Measurements from ENCODE around the gene NUDT2.

NUDT2 gene

GRCh38 chr9:34370335-34370969, 41.1 kb downstream of the NUDT2 start:
- no peak overlapping the region for H3K27ac ChIP-seq (ENCODE audit: extremely low read depth, low read depth, low read length)
- H3K4me1 ChIP-seq (ENCODE audit: control insufficient read depth, insufficient read depth, low read length) = no peaks in the 10 kb centered on the region; the same call in 1 of the 2 replicates
- peaks cover 0 to 36% of the 10 kb centered on the region in 2 experiments; a peak in 1 of 3 replicates for H3K36me3 ChIP-seq (ENCODE audit: control insufficient read depth in 2 of 2, insufficient read depth in 1 of 2, low read length in 2 of 2)
- no peaks in the 10 kb centered on the region for H3K9me3 ChIP-seq (ENCODE audit: control insufficient read depth, insufficient read depth, low read depth, low read length)
- no peak overlapping the region for H3K4me3 ChIP-seq (ENCODE audit: low read depth, low read length)
- TF ChIP-seq ZNF580 (tag by site-specific recombination; IDR thresholded peaks at IDR 0.05) = no peak
- no peak for TF ChIP-seq ZSCAN18 (tag by site-specific recombination; IDR thresholded peaks at IDR 0.05)
- TF ChIP-seq ZNF626 (tag by site-specific recombination; IDR thresholded peaks at IDR 0.05) = no peak
- no peak for TF ChIP-seq ZNF791 (tag by site-specific recombination; IDR thresholded peaks at IDR 0.05)
- TF ChIP-seq ZBTB8A (tag by site-specific recombination; IDR thresholded peaks at IDR 0.05) = no peak
- ChIA-PET CTCF (no interaction called here), POLR2A (interaction anchor here (0.6 kb wide), 1 partner anchor 11 kb away, joined by 3 read pairs; no protein-coding TSS in a partner anchor)

GRCh38 chr9:34370970-34371880, 41.9 kb downstream of the NUDT2 start:
- no peak for TF ChIP-seq ZNF175 (tag by site-specific recombination; IDR thresholded peaks at IDR 0.05)
- Histone ChIP-seq H3K4me3 (ENCODE audit: low read depth, low read length) (no peak overlapping the region), H3K9me3 (ENCODE audit: control insufficient read depth, insufficient read depth, low read depth, low read length) (no peaks in the 10 kb centered on the region), H3K27ac (ENCODE audit: extremely low read depth, low read depth, low read length) (no peak overlapping the region), H3K36me3 (ENCODE audit: control insufficient read depth in 2 of 2, insufficient read depth in 1 of 2, low read length in 2 of 2) (peaks cover 0 to 36% of the 10 kb centered on the region in 2 experiments; a peak in 1 of 3 replicates), H3K4me1 (ENCODE audit: control insufficient read depth, insufficient read depth, low read length) (no peaks in the 10 kb centered on the region; the same call in none of the 2 replicates)
- CTCF ChIA-PET = interaction anchor here (1.0 kb wide), 1 partner anchor 176 kb away, joined by 3 read pairs; no protein-coding TSS in a partner anchor
- POLR2A ChIA-PET = no interaction called here

DNA sequence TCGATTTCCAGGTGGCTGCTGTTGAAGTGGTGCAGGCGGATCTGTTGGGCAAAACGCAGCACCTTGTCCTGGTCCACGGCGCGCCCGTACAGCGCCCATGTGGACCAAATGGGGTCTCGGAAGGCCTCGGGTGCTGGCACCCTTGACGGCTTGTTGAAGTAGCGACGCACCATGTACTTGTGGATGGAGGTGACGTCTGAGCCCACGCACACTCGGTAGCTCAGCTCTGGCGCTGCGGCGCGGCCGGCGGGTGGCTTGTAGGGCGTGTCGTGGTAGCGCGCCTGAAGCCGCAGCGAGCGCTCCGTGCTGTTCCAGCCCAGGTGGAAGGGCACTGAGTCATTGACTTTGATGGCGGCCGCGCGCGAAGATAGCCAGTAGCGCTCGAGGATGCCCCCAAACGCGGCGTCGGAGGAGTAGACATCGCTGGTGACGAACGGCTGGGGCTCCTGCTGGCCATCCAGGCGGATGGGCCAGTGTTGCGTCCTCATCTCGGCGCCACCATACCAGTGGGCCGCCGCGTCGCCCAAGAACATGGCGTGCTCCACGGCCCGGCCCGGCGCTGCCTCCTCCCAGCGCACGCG, 42.6 kb downstream of the NUDT2 start:
- no peak overlapping the region for H3K4me3 ChIP-seq (ENCODE audit: low read depth, low read length)
- POLR2A ChIA-PET = no interaction called here
- CTCF ChIA-PET = interaction anchor here (1.0 to 10.7 kb wide), 2 partner anchors 39 to 175 kb away, joined by 3 to 172 read pairs; no protein-coding TSS in a partner anchor
- TF ChIP-seq ZNF202 (tag by site-specific recombination; IDR thresholded peaks at IDR 0.05; ENCODE audit: borderline replicate concordance) = no peak
- H3K9me3 ChIP-seq (ENCODE audit: control insufficient read depth, insufficient read depth, low read depth, low read length) = no peaks in the 10 kb centered on the region
- no peaks in the 10 kb centered on the region; the same call in none of the 2 replicates for H3K4me1 ChIP-seq (ENCODE audit: control insufficient read depth, insufficient read depth, low read length)
- H3K36me3 ChIP-seq (ENCODE audit: control insufficient read depth in 2 of 2, insufficient read depth in 1 of 2, low read length in 2 of 2) = peaks cover 0 to 36% of the 10 kb centered on the region in 2 experiments; a peak in 1 of 3 replicates
- H3K27ac ChIP-seq (ENCODE audit: extremely low read depth, low read depth, low read length) = no peak overlapping the region

DNA sequence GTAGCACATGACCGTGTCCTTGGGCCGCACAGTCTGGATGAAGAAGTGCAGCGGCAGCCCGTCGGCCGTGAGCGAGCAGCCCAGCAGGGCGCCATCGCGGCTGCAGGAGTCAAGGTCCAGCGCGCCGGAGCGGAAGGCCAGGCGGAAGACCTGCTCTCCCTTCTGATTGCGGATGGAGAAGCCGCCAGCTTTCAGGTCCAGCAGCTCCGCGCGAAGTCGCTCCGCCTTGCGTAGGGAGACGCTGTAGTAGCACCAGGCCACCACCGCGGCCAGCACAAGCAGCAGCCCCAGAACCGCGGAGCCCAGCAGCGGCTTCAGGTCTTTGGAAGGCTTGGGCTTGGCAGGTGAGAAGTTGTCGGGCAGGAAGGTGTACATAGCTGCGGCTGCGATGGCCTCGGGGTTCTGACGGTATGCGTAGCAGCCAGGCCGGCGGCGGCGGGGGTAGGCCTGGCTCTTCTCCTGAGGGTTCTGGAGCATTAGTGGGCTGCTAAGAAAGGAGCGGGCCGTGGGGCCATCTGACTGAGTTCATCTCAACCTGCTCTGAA, 43.2 kb downstream of the NUDT2 start:
- Histone ChIP-seq H3K9me3 (ENCODE audit: control insufficient read depth, insufficient read depth, low read depth, low read length) (no peaks in the 10 kb centered on the region), H3K27ac (ENCODE audit: extremely low read depth, low read depth, low read length) (no peak overlapping the region), H3K36me3 (ENCODE audit: control insufficient read depth in 2 of 2, insufficient read depth in 1 of 2, low read length in 2 of 2) (peaks cover 0 to 36% of the 10 kb centered on the region in 2 experiments; a peak in 1 of 3 replicates), H3K4me3 (ENCODE audit: low read depth, low read length) (no peak overlapping the region), H3K4me1 (ENCODE audit: control insufficient read depth, insufficient read depth, low read length) (no peaks in the 10 kb centered on the region; the same call in none of the 2 replicates)
- ChIA-PET CTCF (interaction anchor here (1.2 to 10.7 kb wide), 4 partner anchors 39 to 298 kb away, joined by 4 to 172 read pairs (median 5); no protein-coding TSS in a partner anchor), POLR2A (no interaction called here)
- TF ChIP-seq TCF7L2 (IDR thresholded peaks at IDR 0.05; ENCODE audit: borderline replicate concordance, low read depth, low read length) (no peak), KLF17 (tag by site-specific recombination; IDR thresholded peaks at IDR 0.05) (no peak), ZNF747 (tag by site-specific recombination; IDR thresholded peaks at IDR 0.05) (no peak), GLIS2 (tag by site-specific recombination; IDR thresholded peaks at IDR 0.05) (no peak), ZNF366 (tag by site-specific recombination; conservative IDR thresholded peaks at IDR 0.05) (no peak), GLI2 (tag by site-specific recombination; IDR thresholded peaks at IDR 0.05; ENCODE audit: borderline replicate concordance, low read depth) (no peak), ZNF596 (tag by site-specific recombination; IDR thresholded peaks at IDR 0.05) (no peak)
- TF ChIP-seq, protein P1, sequence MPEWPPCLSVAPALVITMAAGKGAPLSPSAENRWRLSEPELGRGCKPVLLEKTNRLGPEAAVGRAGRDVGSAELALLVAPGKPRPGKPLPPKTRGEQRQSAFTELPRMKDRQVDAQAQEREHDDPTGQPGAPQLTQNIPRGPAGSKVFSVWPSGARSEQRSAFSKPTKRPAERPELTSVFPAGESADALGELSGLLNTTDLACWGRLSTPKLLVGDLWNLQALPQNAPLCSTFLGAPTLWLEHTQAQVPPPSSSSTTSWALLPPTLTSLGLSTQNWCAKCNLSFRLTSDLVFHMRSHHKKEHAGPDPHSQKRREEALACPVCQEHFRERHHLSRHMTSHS (tag by site-specific recombination; IDR thresholded peaks at IDR 0.05) = no peak
- TF ChIP-seq, protein P2, sequence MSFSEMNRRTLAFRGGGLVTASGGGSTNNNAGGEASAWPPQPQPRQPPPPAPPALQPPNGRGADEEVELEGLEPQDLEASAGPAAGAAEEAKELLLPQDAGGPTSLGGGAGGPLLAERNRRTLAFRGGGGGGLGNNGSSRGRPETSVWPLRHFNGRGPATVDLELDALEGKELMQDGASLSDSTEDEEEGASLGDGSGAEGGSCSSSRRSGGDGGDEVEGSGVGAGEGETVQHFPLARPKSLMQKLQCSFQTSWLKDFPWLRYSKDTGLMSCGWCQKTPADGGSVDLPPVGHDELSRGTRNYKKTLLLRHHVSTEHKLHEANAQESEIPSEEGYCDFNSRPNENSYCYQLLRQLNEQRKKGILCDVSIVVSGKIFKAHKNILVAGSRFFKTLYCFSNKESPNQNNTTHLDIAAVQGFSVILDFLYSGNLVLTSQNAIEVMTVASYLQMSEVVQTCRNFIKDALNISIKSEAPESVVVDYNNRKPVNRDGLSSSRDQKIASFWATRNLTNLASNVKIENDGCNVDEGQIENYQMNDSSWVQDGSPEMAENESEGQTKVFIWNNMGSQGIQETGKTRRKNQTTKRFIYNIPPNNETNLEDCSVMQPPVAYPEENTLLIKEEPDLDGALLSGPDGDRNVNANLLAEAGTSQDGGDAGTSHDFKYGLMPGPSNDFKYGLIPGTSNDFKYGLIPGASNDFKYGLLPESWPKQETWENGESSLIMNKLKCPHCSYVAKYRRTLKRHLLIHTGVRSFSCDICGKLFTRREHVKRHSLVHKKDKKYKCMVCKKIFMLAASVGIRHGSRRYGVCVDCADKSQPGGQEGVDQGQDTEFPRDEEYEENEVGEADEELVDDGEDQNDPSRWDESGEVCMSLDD (tag by site-specific recombination; IDR thresholded peaks at IDR 0.05) = no peak

All from HEK293 (cell line).